DOHH2 (cell line): ENCODE measurements around the gene SLC44A3.
"Not testable (repeated sequence)": the region's sequence is repeated elsewhere in the genome, so short reads cannot be mapped to it uniquely, and the experiment has no call there.

Experiments
- H3F3A ChIP-seq: fragments of 200-600 bp; sonication (generic), shearing (Covaris generic); 2 replicates; pipeline ENCODE4 v1.6.0; 2016; ENCODE audit warnings: antibody characterized with exemption, mild to moderate bottlenecking; ENCODE audit not compliant: control insufficient read depth, insufficient read depth
- H3K27ac ChIP-seq: fragments of 200-600 bp; sonication (generic); 2 replicates; pipeline ENCODE4 v1.5.1; 2014; ENCODE audit warnings: low read depth, mild to moderate bottlenecking, low read length, moderate library complexity
- H3K27me3 ChIP-seq: fragments of 200-600 bp; sonication (generic); 2 replicates; pipeline ENCODE4 v1.6.1; 2014; ENCODE audit warnings: mild to moderate bottlenecking, low read length, mixed read lengths; ENCODE audit not compliant: control insufficient read depth
- H3K36me3 ChIP-seq: fragments of 200-600 bp; sonication (generic); 2 replicates; pipeline ENCODE4 v1.6.1; 2014; ENCODE audit warnings: mild to moderate bottlenecking, low read length, moderate library complexity, mixed read lengths; ENCODE audit not compliant: control insufficient read depth
- H3K4me1 ChIP-seq: fragments of 200-600 bp; sonication (generic); 2 replicates; pipeline ENCODE4 v1.6.1; 2014; ENCODE audit warnings: mild to moderate bottlenecking, low read length, mixed read lengths; ENCODE audit not compliant: control insufficient read depth
- H3K4me2 ChIP-seq: fragments of 200-600 bp; sonication (generic); 2 replicates; pipeline ENCODE4 v1.6.0; 2014; ENCODE audit warnings: mild to moderate bottlenecking, low read length, moderate library complexity
- H3K4me3 ChIP-seq: fragments of 200-600 bp; sonication (generic); 2 replicates; pipeline ENCODE4 v1.5.1; 2014; ENCODE audit warnings: mild to moderate bottlenecking, low read length, mixed read lengths
- H3K79me2 ChIP-seq: fragments of 200-600 bp; sonication (generic); 2 replicates; pipeline ENCODE4 v1.6.1; 2014; ENCODE audit warnings: mild to moderate bottlenecking, low read length, mixed read lengths; ENCODE audit not compliant: control insufficient read depth
- H3K9me2 ChIP-seq: fragments of 200-600 bp; sonication (generic); replicated peaks from 2 replicates; pipeline ENCODE4 v1.6.1; 2014; ENCODE audit warnings: mild to moderate bottlenecking, low read length, mixed read lengths; ENCODE audit not compliant: control insufficient read depth
- H3K9me3 ChIP-seq: fragments of 200-600 bp; sonication (generic); 2 replicates; pipeline ENCODE4 v1.6.1; 2014; ENCODE audit warnings: antibody characterized with exemption, low read length, mixed read lengths; ENCODE audit not compliant: control insufficient read depth, insufficient read depth
- H4K20me1 ChIP-seq: fragments of 200-600 bp; sonication (generic); 2 replicates; pipeline ENCODE4 v1.6.0; 2014; ENCODE audit warnings: low read depth, mild to moderate bottlenecking, antibody characterized with exemption, low read length, moderate library complexity; ENCODE audit not compliant: control insufficient read depth, insufficient read depth
- EZH2phosphoT487 ChIP-seq: fragments of 200-600 bp; sonication (generic); IDR thresholded peaks from 2 replicates; pipeline ENCODE4 v1.6.1; 2017; ENCODE audit warnings: borderline replicate concordance, mild to moderate bottlenecking, antibody characterized with exemption, low read length, moderate library complexity, mixed read lengths
- TF ChIP-seq, protein P1 (sequence below): fragments of 200-600 bp; sonication (generic); IDR thresholded peaks from one replicate; pipeline ENCODE4 v1.5.1; 2014; ENCODE audit warnings: antibody characterized with exemption, mild to moderate bottlenecking, low read depth, low read length; ENCODE audit not compliant: poor library complexity, severe bottlenecking

SLC44A3 gene

DNA sequence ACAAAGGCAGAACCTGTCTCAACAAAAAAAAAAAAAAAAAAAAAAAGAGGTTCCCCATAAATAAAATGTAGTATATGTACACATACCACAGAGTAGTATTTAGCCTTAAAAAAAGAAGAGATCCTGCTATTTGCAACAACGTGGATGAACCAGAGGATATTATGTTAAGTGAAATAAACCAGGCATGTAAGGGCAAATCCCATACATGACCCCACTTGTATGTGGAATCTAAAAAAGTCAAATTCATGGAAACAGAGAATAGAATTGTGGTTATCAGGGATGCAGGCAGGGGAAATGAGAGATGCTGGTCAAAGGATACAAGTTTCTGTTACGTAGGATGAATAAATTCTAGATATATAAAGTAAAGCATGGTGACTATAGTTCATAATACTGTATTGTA lies 16.7 kb downstream of the SLC44A3 start:
- TF ChIP-seq EZH2phosphoT487, result no peak
- TF ChIP-seq, protein P1, sequence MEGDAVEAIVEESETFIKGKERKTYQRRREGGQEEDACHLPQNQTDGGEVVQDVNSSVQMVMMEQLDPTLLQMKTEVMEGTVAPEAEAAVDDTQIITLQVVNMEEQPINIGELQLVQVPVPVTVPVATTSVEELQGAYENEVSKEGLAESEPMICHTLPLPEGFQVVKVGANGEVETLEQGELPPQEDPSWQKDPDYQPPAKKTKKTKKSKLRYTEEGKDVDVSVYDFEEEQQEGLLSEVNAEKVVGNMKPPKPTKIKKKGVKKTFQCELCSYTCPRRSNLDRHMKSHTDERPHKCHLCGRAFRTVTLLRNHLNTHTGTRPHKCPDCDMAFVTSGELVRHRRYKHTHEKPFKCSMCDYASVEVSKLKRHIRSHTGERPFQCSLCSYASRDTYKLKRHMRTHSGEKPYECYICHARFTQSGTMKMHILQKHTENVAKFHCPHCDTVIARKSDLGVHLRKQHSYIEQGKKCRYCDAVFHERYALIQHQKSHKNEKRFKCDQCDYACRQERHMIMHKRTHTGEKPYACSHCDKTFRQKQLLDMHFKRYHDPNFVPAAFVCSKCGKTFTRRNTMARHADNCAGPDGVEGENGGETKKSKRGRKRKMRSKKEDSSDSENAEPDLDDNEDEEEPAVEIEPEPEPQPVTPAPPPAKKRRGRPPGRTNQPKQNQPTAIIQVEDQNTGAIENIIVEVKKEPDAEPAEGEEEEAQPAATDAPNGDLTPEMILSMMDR, result no peak
- Histone ChIP-seq H3K9me2 (no peaks in the 10 kb centered on the region), H3K27me3 (0 out of 2 replicates have a peak, but pooled peaks cover 3% of the 10 kb centered on the region), H3K4me1 (no peaks in the 10 kb centered on the region), H3K27ac (no peak overlapping the region), H3K36me3 (no peaks in the 10 kb centered on the region), H3K79me2 (no peaks in the 10 kb centered on the region), H3F3A (no peaks in the 10 kb centered on the region), H3K9me3 (no peaks in the 10 kb centered on the region), H3K4me3 (no peak overlapping the region), H4K20me1 (no peaks in the 10 kb centered on the region), H3K4me2 (no peak overlapping the region)

DNA sequence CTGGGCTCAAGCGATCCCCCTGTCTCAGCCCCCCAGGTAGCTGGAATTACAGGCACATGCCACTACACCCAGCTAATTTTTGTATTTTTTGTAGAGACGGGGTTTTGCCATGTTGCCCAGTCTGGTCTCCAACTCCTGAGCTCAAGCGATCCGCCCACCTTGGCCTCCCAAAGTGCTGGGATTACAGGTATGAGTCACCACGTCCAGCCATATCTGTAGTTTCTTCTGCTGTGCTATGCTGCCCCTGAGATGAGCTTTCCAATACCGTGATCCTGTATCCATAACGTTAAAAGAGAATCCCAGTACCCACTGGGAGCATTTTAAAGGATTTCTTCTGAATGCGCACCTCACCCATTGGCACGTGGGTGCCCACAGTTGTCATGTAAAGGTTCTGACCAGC lies 20.2 kb downstream of the SLC44A3 start:
- H3K4me3 ChIP-seq, H3K79me2 ChIP-seq, H3K27ac ChIP-seq, H3K36me3 ChIP-seq, H3K9me2 ChIP-seq, H3K4me2 ChIP-seq, H3F3A ChIP-seq, H4K20me1 ChIP-seq, H3K4me1 ChIP-seq, H3K9me3 ChIP-seq, H3K27me3 ChIP-seq: not testable (repeated sequence)

DNA sequence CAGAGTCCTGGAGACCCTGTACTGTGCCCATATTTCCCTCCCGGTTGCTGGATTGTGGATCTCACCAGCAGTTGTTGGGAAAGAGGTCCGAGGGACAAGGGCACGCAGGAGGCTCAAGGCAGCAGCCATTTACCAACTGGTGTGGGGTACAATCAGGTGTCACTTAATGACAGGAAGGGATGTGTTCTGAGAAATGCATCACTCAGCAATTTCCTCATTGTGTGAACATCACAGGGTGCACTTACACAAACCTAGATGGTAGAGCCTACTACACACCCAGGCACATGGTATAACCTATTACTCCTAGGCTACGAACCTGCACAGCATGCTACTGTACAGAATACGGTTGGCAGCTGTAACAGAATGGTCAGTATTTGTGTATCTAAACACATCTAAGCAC lies 20.7 kb downstream of the SLC44A3 start:
- H3K4me1 ChIP-seq, result no peaks in the 10 kb centered on the region
- no peaks in the 10 kb centered on the region for H4K20me1 ChIP-seq
- no peak overlapping the region for H3K4me2 ChIP-seq
- no peaks in the 10 kb centered on the region for H3K36me3 ChIP-seq
- 0 out of 2 replicates have a peak, but pooled peaks cover 2% of the 10 kb centered on the region for H3K27me3 ChIP-seq
- H3K4me3 ChIP-seq, result no peak overlapping the region
- no peaks in the 10 kb centered on the region for H3K79me2 ChIP-seq
- H3F3A ChIP-seq, result no peaks in the 10 kb centered on the region
- no peaks in the 10 kb centered on the region for H3K9me3 ChIP-seq
- no peak for TF ChIP-seq EZH2phosphoT487
- TF ChIP-seq, protein P1, result no peak
- no peaks in the 10 kb centered on the region for H3K9me2 ChIP-seq
- H3K27ac ChIP-seq, result no peak overlapping the region

DNA sequence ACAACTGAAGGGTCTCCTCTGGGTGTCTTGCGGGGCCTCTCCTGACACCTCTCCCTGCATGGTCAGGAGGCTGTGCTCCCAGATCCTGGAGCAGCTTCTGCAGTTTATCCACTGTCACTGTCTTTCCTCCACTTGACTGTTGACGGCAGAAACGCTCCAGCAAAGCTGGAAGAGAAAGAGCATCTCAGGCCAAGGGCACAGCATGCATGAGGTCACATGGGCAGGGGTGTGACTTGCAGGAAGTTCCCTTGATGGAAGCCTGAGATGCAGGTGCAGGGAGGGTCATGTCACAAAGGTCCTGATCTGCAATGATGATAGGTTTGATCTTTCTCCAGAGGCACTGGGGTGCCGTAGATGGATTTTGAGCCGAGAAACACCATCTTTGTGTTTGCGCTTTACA lies 23.3 kb downstream of the SLC44A3 start:
- no peaks in the 10 kb centered on the region for H3K79me2 ChIP-seq
- TF ChIP-seq EZH2phosphoT487, result no peak
- TF ChIP-seq, protein P1, result no peak
- H3K9me2 ChIP-seq, result no peaks in the 10 kb centered on the region
- H3K4me3 ChIP-seq, result no peak overlapping the region
- no peak overlapping the region for H3K27ac ChIP-seq
- H4K20me1 ChIP-seq, result no peaks in the 10 kb centered on the region
- H3K4me2 ChIP-seq, result no peak overlapping the region
- H3F3A ChIP-seq, result no peaks in the 10 kb centered on the region
- no peaks in the 10 kb centered on the region for H3K27me3 ChIP-seq
- H3K9me3 ChIP-seq, result no peaks in the 10 kb centered on the region
- no peaks in the 10 kb centered on the region for H3K36me3 ChIP-seq
- H3K4me1 ChIP-seq, result no peaks in the 10 kb centered on the region
